HT1080 (cell line): ENCODE results near the gene CATSPER4. TPM values are rescaled to one million over a fixed set of nuclear protein-coding genes. Genes with fewer than 3 reads are reported as not detected.

Source experiments
- DNase-seq: peaks from one replicate; pipeline ENCODE4 v3.0.0-alpha.2; 2015; ENCODE audit warnings: low read depth
- total RNA-seq: library from RNA; depleted of rRNA; stranded (reverse); fragments of >200 nt; shearing (Covaris generic); gene quantifications from 2 replicates; pipeline ENCODE4 v1.2.3, GENCODE V29; 2014; rRNA removed

The CATSPER4 gene
- total RNA-seq, 1 experiment from 2014 or later: not detected

GRCh38 chr1:26237230-26237966 lies 47.0 kb downstream of the CATSPER4 start:
- peak; percentile 3 for DNase-seq

DNA sequence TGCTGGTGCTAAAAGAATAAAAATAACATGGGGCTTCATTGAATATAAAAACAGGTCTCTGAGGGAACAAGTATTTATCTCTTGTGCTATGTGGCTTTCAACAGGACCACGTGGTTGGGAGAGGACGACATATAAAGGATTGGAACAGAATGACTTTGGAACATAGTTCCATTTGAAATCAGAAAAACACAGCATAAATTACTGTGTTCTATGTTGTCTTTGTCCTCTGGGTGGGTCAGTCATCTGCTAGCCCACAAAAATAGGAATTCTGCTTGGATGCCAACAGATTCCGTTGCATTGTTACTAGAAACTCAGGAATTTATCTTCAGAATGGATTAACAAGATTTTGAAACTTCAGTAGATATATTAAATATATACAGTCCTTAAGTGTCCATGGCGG lies 49.5 kb downstream of the CATSPER4 start:
- DNase-seq: no peak

Other genes starting within 250 kb of the CATSPER4 start
- 5.4 and 7.1 TPM in 2 replicates for gene PAFAH2, start 192.5 kb upstream of the CATSPER4 start, total RNA-seq
- not detected in 2 replicates for gene EXTL1, start 168.8 kb upstream of the CATSPER4 start, total RNA-seq
- gene SLC30A2, start 144.5 kb upstream of the CATSPER4 start, total RNA-seq: not detected in 2 replicates
- not detected in 2 replicates for gene TRIM63, start 123.0 kb upstream of the CATSPER4 start, total RNA-seq
- gene PDIK1L, start 78.8 kb upstream of the CATSPER4 start, total RNA-seq: 4.0 and 4.5 TPM in 2 replicates
- gene FAM110D, start 31.5 kb upstream of the CATSPER4 start, total RNA-seq: 0.10 and 0.19 TPM in 2 replicates
- not detected in 2 replicates for gene C1orf232, start 21.6 kb upstream of the CATSPER4 start, total RNA-seq
- 51.1 and 51.9 TPM in 2 replicates for gene ZNF593, start 20.7 kb upstream of the CATSPER4 start, total RNA-seq
- not detected in 2 replicates for gene ZNF593OS, start 18.8 kb upstream of the CATSPER4 start, total RNA-seq
- gene CNKSR1, start 13.1 kb upstream of the CATSPER4 start, total RNA-seq: 0.10 and 0.26 TPM in 2 replicates
- 15.5 and 18.3 TPM in 2 replicates for gene CEP85, start 43.6 kb downstream of the CATSPER4 start, total RNA-seq
- 143 and 314 TPM in 2 replicates for gene SH3BGRL3, start 89.5 kb downstream of the CATSPER4 start, total RNA-seq
- gene UBXN11, start 116.0 kb downstream of the CATSPER4 start, total RNA-seq: 4.0 and 4.5 TPM in 2 replicates
- not detected in 2 replicates for gene CD52, start 127.4 kb downstream of the CATSPER4 start, total RNA-seq
- gene CRYBG2, start 163.5 kb downstream of the CATSPER4 start, total RNA-seq: 0.03 and 0.27 TPM in 2 replicates
- gene ZNF683, start 182.1 kb downstream of the CATSPER4 start, total RNA-seq: not detected in 2 replicates
- gene LIN28A, start 220.2 kb downstream of the CATSPER4 start, total RNA-seq: not detected in 2 replicates
- gene DHDDS, start 241.7 kb downstream of the CATSPER4 start, total RNA-seq: 18.1 and 26.2 TPM in 2 replicates